GM12875 (cell line): ENCODE results near the gene RIN1.

ENCODE experiments used
- H3K4me3 ChIP-seq: one replicate; pipeline ENCODE4 v1.5.1; 2011; ENCODE audit warnings: low read depth, low read length, control low read depth
- CTCF ChIP-seq: IDR thresholded peaks from 2 replicates; pipeline ENCODE4 v1.5.1; 2011; ENCODE audit warnings: low read depth, mild to moderate bottlenecking, control low read depth, inconsistent platforms, low read length, moderate library complexity, borderline replicate concordance; ENCODE audit not compliant: insufficient read depth

RIN1 gene

GRCh38 chr11:66293777-66294625 lies 42.2 kb downstream of the RIN1 start:
- TF ChIP-seq CTCF = no peak
- no peak overlapping the region for H3K4me3 ChIP-seq

- TF ChIP-seq CTCF = no peak
- H3K4me3 ChIP-seq = no peak overlapping the region
Observed at GRCh38 chr11:66293352-66293751, 42.9 kb downstream of the RIN1 start.

- no peak overlapping the region for H3K4me3 ChIP-seq
- no peak for TF ChIP-seq CTCF
Observed at GRCh38 chr11:66292543-66293332, 43.5 kb downstream of the RIN1 start.

- H3K4me3 ChIP-seq = no peak within 1 kb of the TSS
- TF ChIP-seq CTCF = no peak
Observed at GRCh38 chr11:66291706-66292542, 44.3 kb downstream of the RIN1 start, which contains the start of gene TMEM151A. Gene TMEM151A (plus strand): TSS chr11:66291894. CDS start chr11:66292014, 120 bp downstream.

- no peak overlapping the region for H3K4me3 ChIP-seq
Observed at GRCh38 chr11:66291303-66291705, 44.9 kb downstream of the RIN1 start.

GRCh38 chr11:66290330-66290621 lies 46.0 kb downstream of the RIN1 start:
- no peak overlapping the region for H3K4me3 ChIP-seq
- TF ChIP-seq CTCF = no peak

More at GRCh38 chr11:66291303-66291705, 44.9 kb downstream of the RIN1 start:
- no peak for TF ChIP-seq CTCF
